GM12865 (cell line): ENCODE results near the gene SUPT20HL1.

Experiments
- DNase-seq: peaks from one replicate; pipeline ENCODE4 v3.0.0; 2010; ENCODE audit warnings: low read depth
- H3K4me3 ChIP-seq: 2 replicates; pipeline ENCODE4 v1.5.1; 2011; ENCODE audit warnings: mild to moderate bottlenecking, low read depth, low read length, control low read depth
- TF ChIP-seq, protein P1 (sequence below): IDR thresholded peaks from 2 replicates; pipeline ENCODE4 v1.5.1; 2011; ENCODE audit warnings: low read length, control low read depth, low read depth, inconsistent platforms; ENCODE audit not compliant: insufficient read depth; ENCODE audit errors: missing control alignments

Gene SUPT20HL1

DNA sequence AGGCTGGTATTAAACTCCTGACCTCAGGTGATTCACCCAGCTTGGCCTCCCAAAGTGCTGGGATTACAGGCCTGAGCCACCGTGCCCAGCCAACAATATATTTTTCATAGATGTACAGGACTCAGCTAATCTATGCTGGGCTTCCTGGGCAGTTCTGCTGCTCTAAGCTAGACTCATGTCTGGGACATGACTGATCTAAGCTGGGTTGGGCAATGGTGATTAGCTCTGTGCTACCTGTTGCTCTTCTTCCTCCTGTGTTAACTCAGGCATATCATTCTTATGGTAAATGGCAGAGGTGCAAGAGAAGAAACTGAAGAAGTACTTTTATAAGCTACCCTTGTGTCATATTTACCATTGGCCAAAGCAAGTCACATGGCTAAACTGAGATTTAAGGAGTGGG, 35.2 kb upstream of the SUPT20HL1 start:
- H3K4me3 ChIP-seq: no peak overlapping the region
- TF ChIP-seq, protein P1, sequence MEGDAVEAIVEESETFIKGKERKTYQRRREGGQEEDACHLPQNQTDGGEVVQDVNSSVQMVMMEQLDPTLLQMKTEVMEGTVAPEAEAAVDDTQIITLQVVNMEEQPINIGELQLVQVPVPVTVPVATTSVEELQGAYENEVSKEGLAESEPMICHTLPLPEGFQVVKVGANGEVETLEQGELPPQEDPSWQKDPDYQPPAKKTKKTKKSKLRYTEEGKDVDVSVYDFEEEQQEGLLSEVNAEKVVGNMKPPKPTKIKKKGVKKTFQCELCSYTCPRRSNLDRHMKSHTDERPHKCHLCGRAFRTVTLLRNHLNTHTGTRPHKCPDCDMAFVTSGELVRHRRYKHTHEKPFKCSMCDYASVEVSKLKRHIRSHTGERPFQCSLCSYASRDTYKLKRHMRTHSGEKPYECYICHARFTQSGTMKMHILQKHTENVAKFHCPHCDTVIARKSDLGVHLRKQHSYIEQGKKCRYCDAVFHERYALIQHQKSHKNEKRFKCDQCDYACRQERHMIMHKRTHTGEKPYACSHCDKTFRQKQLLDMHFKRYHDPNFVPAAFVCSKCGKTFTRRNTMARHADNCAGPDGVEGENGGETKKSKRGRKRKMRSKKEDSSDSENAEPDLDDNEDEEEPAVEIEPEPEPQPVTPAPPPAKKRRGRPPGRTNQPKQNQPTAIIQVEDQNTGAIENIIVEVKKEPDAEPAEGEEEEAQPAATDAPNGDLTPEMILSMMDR: no peak
- no peak for DNase-seq

- TF ChIP-seq, protein P1: no peak
These were observed 27.6 kb upstream of the SUPT20HL1 start for GRCh38 chrX:24332878-24333277.

GRCh38 chrX:24333371-24333770, 27.1 kb upstream of the SUPT20HL1 start:
- DNase-seq: no peak
- H3K4me3 ChIP-seq: no peak overlapping the region
- TF ChIP-seq, protein P1: no peak

More at GRCh38 chrX:24332878-24333277, 27.6 kb upstream of the SUPT20HL1 start:
- DNase-seq: no peak
- no peak overlapping the region for H3K4me3 ChIP-seq

- no peak for DNase-seq
- TF ChIP-seq, protein P1: no peak
- no peak overlapping the region for H3K4me3 ChIP-seq
These were observed 26.0 kb upstream of the SUPT20HL1 start for GRCh38 chrX:24334461-24334860.

DNA sequence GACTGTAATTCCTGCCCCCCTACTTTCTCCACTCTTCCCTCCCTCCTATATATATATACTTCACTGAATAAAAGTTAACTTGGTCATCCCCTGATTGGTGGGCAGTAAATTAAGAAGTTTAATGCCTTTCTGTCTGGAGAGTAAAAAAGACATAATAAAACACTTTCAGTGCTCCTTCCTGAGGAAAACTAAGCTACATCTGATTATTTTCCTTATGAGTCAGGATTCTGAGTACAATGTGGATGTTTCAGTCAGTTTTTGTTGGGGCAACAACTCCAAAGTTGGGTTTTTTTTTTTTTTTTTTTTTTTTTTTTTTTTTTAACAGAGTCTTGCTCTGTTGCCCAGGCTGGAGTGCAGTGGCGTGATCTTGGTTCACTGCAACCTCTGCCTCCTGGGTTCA, 24.6 kb upstream of the SUPT20HL1 start:
- TF ChIP-seq, protein P1: no peak
- DNase-seq: no peak
- no peak overlapping the region for H3K4me3 ChIP-seq

DNA sequence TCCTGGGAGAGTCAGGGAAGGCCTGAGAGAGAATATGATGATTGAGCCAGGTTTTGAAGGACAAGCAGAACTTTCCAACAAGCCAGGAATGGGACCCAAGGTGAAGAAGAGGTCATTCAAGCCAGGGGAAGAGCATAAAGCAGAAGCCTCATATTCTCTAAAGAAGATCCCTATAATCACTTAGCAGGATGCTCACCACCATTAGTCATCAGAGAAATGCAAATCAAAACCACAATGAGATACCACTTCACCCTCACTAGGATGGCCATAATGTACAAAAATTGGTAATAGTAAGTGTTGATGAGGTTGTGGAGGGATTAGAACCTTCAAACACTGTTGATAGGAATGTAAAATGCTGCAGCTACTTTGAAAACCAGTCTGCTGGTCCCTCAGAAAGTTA, 20.5 kb upstream of the SUPT20HL1 start:
- H3K4me3 ChIP-seq: no peak overlapping the region
- no peak for DNase-seq
- TF ChIP-seq, protein P1: no peak

GRCh38 chrX:24340501-24340900, 19.9 kb upstream of the SUPT20HL1 start:
- H3K4me3 ChIP-seq: no peak overlapping the region
- TF ChIP-seq, protein P1: no peak
- DNase-seq: no peak
